Measurements from ENCODE around the gene PAX5.

The PAX5 gene

DNA sequence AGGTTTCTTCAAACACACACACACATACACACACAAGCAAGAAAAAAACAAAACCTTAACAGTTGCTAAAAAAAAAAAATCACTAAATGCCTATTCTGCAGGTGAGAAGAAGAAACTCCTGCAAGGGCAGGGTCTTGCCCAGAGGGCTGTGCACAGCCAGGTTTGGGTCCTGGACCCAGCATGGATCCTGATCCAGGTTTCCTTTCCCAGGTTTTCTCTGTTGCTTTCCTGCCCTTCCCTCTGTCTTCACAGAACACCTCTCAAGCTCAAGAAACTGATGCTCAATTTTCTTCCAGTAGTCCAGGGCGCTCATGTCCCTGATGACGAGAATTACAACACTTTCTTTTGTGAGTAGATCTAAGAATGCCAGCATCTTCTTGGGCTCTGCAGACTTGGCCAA lies 136.6 kb downstream of the PAX5 start:
- no peak for DNase-seq

DNA sequence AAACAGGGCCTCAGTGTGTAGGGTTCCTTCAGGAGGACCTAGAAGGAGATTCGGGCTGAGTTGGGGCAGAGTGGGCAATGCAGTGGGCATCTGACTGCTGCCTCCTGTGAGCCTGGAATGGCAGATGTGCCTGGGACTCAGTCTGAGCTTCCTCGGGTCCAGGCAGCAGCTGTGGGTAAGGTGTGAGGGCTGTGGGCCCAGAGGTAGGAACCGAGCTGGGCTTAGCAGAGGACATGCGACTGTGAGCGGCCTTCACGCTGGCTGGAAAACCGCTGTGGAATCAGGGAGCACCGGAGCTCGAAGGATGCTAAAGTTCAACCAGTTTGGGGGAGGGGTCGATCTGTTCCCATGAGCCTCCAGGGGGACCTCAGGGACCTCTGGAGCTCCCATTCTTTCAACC lies 137.0 kb downstream of the PAX5 start:
- no peak for DNase-seq

DNA sequence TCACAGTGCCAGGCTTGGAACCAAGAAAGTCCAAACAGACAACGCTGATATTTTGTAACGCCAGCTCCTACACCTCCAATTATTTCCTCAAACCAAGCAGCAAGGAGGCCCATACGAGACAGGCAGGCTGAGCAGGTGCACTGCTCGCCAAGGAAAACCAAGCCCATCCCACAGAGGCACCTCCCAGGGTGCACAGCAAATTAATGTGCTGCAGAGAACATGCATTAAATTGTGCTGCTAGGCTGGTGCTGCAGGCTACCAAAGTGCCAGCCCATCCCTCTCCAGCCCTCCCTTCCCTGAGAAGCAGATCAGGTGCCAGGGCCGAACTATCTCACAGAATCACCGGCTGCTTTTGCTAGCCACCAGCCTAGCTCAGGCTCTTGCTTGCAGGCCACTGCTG lies 137.8 kb downstream of the PAX5 start:
- DNase-seq = no peak

DNA sequence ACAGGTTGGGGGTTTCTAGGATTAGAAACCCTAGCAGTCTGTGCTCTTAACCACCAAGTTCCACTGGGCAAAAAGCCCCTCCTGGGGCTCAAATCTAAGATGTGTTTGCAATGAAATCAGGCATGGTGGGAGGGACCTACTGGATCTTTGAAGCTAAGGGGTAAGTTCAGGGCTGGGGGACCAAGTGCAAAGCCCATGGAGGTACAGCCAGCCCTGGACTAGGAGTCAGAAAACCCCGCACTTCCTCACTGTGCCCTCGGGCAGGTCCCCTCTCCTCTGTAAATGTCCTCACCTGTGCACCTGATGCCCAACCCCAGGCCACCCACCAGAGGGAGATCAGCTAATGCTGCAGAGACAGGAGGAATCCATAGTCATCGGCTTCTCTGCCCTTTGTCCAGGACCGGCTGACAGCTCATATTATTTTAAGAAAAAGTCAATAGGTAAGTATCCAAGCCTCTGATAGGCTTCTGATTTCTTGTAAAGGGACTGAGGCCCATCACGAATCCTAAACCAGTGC lies 138.3 kb downstream of the PAX5 start:
- DNase-seq = no peak

DNA sequence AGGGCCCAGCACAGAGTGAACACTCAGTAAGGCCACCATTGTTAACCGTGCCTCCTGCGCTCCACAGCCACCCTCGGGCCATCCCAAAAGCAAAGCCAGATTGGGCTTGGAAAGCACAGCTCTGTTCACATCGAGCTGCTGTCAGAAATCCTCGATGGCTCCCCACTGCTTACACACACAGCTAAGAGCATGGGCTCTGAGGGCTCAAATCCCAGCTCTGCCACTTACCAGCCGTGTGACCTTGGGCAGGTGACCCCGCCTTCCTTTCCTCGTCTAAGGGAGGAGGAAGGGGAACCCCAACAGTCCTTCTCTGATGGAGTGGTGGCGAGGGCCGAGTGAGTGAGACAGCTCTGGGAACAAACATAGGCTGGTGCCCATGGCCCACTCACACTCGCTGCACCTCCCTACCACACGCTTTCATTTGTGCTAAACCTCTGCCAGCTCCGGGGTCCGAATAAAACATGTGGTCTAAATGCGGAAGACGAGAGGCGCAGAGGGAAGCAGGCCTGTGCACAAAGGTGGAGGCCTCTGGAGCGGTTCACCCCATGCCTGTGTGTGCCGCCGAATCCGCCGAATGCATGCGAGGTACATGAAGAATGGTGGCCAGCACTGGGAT lies 139.3 kb downstream of the PAX5 start:
- DNase-seq = no peak

DNA sequence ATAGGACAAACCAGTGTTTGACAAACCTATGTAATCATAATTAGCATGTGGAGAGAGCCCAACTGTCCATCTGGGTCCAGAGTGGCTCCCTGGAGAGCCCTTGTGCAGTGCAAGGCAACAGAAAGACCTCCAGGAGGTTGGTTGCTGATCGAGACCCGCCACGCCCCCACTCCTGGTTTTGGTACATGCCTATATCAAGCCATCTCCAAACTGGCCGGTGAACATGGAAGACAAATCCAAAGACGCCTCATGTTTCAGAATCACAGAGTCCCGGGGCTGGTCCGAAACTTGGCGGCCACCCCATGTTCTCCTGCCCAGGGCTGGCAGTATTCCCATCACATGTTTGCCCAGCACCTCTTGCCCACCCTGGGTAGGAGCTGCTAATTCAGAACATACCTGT lies 140.2 kb downstream of the PAX5 start:
- no peak for DNase-seq

DNA sequence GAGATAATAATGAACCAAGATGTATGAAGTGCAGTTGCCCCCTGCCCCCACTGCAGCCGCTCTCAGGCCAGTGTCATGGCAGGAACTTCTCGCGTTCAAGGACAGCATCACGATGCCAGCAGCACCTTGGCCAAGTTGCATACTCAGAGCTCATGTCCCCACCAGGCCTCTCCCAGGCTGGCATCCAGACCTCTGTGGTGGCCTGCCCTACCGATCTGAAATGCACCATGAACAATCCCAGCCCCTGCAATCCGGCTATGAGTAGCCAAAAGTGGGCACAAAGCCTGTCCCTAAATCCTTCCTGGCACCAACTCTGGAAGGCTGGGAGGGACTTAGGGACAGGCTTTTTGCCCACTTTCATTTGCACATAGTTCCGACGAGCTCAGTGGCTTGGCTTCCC lies 140.9 kb downstream of the PAX5 start:
- DNase-seq = no peak

DNA sequence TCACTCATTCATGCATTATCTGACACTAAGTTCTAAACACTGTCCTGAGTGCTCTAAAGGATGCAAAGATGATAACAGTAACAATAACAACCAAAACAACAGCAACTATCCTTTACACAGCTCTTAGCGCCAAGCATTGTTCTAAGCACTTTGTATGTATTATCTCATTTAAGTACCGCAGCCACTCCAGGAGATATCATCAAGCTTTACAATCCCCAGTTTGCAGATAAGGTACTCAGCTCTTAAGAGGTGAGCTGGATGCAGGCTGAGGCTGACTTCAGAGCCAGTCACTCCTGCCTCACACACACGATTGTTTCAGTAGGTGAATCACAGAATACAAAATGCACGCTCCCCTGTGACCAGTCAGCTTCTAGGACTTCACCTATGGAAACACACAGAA lies 141.8 kb downstream of the PAX5 start:
- no peak for DNase-seq

DNA sequence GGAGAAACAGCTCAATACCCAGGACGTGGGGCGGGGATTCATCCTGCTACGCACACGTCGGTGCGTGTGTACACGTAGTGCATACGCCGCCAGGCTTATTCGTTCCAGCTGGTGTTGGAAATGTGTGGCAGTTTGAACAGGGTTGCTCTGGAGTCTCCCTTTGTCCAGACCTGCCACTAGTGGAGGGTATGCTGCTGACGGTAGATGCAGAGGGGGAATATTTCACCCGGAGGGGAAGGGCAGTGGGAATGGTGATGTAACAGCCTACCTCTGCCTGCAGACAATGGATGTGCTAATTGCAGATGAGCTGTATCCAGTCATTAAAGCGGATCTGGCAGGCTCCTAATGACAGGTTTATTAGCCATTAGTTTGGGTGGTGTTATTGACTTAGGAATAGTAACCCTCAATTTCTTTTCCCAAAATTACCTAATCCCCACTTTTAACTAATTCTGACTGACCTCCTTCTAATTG lies 142.7 kb downstream of the PAX5 start:
- DNase-seq = no peak

DNA sequence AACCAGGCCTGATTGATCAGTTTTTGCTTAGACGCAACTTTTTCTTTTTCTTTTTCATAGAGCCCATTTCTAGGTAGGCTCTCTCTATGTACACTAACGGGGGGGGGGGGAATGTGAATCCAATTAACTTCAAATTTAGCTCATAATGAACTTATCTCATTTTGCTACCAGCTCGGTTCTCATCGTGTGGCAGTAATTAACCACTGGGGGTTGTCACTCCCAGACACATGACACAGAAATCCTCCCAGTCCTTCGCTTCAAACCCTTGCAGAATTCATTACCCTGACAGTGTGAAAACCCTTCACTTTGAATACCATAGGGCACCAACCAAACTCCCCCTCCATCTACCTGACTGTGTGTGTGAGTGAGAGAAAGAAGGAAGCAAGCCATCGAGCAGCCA lies 144.2 kb downstream of the PAX5 start:
- no peak for DNase-seq

DNA sequence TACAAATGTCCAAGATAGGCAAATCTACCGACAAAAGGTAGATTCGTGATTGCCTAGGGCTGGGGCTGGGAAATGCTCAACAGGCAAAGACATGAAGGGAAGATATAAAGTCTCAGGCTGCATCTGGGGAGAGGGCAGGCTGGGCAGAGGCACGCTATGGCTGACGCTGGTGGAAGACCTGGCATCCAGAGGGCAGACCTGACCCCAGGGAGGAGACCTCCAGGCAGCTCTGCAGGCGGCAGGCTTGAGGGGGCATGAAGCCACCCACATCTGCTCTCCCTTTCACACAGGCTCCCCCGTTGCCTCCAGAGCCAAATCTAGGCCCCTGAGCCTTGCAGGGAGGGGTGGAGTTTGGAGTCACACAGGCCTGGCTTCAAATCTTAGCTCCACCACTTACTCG lies 145.5 kb downstream of the PAX5 start:
- DNase-seq = no peak

DNA sequence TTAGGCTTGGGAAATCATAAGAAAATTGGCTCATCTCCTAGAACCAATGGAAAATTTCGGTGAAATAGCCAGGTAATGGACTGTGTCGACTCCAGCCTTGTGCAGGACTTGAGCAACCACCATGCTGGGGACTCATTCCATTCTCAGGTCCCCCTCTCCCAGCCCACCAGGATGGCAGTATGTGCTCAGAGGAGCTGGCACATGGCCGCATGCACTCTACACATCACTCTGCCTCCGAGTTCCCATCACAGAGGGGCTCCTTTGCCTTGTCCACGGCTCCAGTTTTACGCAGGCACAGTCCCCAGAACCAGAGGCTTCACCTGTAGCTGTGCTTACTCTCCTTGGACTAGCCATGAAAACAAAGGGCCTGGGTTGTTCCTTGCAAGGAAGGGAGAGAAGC lies 149.3 kb downstream of the PAX5 start:
- no peak for DNase-seq

DNA sequence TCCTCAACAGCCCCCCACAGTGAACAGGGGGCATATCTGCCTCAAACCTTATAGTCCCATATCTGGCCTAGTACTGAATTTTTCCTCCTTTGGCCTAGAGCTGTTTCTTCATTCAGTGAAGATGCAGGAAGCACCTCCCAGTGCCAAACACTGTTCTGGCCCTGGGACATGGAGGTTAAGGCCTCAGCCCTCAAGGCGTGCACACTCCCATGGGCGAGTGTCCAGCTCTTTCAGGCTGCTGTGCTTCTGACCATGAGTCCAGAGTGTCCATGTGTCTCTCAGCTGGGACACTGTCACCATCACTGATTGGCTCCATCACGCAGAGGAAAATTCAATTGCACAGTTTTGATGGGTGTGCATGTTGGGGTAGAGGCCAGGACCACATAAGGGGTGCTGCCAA lies 151.5 kb downstream of the PAX5 start:
- DNase-seq = no peak

DNA sequence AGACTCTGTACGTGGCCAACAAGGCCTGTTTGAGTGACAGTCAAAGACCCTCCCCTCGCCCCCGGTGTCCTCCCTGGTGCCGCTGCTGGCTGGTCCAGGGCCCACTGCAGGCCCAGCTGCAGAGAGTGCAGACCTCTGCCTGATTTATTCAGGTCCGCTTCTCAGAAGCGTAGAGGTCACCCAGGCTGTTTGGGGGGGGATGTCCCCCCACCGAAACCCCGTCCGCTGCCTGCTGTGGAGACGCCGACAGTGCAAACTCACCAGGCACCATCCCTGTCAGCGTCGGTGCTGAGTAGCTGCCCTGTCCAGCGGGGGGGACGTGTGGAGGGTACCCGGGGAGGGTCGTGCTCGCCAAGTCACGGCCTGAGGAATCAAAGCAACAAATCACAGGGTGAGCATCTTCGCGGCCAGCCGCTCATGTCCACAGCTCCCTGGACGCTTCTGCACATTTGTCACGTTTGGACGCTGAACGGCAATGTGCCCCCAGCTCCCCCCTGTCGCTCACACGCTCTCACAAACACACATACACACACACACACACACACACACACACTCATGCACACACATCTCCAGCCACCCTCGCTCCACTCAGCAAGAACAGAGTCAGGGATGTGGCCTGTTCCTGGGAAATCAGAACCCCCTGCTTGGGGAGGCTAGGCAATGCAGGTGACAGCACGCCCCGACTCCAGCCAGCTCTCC lies 152.2 kb downstream of the PAX5 start:
- DNase-seq = no peak

DNA sequence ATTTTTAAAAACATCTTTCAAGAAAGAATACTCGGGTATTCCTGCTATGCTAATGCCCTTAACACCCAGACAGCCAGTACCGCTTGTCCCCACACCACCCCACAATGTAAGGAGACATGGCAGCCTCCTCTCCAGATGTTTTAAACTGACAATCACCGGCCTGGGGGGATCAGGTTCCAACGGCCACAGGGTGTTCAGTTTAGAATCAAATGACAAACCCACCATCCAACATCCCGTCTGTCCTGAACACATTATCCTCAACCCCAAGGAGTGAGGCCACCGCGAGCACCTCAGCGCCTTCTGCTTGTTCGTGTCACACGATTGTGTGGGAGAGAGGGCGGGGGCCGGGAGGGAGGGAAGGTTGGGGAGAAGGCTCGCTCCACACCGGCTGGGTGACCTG lies 152.8 kb downstream of the PAX5 start:
- no peak for DNase-seq

DNA sequence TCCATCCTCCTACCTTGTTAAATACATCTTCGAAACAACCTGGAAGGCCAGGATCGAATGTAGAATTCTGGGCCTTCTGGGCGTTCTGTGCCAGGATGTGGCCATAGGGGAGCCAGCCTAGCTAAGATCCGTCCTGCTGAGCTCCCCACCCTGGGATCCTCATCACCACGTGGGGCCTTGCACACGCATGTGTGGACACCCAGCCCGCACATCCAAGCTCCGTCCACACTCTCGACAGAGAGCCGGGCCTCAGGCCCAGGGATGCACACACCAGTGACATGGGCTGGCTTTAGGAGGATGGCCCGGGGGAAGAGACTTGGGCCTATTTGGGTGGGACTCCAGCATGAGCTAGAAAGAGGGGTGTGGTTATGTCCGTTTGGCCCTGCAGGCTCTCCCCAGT lies 154.0 kb downstream of the PAX5 start:
- DNase-seq = no peak

DNA sequence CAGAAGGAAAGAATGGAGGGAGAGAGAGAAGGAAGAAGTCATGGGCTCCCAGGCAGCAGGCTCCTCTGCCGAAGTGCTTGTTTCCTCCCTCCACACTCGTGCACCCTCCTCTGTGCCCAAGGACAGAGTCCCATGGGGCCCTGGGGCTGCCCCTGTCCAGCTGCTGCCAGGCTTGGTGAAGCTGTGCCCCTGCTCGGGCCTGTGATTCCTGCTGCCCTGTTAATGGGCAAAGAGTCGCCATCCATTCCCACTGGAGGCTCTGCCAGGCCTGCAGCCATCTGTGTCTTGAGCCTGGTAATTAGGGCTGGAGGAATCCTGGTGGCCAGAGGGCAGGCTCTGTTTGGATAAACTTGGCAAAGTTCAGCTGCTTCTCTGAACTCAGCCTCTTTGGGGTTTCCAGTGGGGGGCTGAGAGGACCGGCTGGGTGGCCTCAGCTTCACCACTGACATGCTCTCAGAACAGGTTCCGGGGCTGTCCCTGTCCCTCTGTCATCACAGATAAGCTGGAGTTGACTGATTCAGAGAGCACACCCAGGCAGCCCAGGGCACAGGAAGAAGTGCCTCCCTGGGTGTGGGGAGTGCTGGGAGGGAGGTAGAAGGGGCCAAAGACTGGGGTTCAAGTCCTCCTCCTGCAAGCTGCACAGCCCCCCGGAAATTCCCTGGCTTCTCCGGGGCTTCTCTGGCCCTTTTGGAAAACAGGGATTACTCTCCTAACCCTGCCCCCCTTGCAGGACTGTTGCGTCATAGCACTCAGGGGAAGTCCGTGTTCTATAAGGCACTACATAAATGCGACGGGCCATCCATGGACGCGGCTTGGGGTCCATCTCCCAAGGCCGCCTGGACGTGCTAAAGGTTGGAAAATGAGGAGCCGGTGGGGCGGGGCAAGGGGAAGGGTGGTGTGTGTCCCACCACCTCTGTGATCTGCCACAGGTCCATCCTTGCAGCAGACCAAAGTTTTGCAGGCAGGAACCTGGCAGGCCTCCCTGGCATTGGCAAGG lies 154.8 kb downstream of the PAX5 start:
- no peak for DNase-seq

DNA sequence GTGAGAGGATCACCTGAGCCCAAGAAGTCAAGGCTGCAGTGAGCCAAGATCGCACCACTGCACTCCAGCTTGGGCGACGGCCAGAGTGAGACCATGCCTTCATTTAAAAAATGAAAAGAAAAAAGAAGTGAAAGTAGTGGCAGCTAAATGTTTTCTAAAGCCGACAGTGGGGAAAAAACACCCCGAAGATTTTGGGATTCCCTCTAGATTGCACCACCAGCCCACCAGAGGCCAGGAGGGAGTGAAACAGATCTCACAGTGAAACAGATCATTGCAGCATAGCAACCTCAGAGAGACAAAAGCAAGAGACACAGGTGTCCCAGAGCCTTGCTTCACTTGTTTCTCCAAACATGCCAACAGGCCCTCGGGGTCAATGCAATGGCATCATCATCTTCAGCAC lies 156.8 kb downstream of the PAX5 start:
- no peak for DNase-seq

DNA sequence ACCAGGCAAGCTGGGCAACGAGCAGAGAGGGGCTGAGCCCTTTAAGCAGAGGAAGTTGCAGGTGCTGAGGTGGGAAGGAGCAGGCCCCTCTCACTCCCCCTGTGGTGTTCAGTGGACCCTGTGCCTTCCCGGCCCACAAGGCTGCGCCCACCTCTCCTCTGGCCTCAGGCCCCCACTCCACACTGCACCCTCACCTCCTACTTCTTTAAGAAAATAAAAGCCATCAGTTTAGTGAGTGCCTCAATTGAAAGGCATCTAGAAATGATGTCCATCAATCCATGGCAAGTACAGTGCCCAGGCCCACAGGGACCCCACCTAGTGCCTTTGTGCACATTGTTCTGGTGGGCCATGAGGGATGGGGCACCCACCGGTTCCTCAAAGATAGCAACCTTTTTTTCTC lies 158.0 kb downstream of the PAX5 start:
- no peak for DNase-seq

DNA sequence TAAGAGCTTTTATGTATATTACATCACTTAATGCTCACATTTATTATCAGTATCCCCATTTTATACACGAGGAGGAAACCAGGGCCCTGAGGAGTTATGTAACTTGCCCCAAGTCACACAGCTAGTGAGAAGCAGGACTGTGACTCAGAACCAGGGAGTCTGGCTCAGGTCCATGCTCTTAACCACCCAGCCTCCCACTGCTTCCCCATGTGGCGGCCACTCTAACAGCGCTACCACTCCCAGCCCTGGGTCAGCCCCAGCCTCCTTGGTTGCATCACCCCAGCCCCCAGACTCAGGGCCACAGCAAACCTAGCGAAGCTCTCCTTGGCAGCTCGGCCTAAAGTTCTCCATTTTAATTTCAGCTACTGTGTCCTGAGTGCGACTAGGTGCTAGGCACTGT lies 159.1 kb downstream of the PAX5 start:
- DNase-seq = no peak

DNA sequence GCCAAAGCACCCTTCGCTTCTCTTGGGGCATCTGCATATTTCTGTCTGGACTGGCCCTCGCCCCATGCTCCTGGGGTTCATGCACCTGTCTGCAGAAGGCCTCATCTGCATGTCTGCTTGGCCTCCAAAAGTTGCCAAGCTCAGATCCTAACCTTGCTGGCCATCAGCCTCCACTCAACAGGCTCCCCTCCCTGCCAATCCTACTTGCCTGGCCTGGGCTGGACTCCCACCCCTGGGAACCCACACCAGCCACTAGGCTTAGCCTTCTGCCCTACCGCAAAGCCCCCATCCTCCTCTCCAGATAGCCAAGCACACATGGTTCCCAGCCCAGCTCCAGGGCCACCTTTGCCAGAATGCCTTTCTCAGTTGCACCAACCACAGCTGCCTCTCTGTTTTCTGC lies 159.8 kb downstream of the PAX5 start:
- DNase-seq = no peak

DNA sequence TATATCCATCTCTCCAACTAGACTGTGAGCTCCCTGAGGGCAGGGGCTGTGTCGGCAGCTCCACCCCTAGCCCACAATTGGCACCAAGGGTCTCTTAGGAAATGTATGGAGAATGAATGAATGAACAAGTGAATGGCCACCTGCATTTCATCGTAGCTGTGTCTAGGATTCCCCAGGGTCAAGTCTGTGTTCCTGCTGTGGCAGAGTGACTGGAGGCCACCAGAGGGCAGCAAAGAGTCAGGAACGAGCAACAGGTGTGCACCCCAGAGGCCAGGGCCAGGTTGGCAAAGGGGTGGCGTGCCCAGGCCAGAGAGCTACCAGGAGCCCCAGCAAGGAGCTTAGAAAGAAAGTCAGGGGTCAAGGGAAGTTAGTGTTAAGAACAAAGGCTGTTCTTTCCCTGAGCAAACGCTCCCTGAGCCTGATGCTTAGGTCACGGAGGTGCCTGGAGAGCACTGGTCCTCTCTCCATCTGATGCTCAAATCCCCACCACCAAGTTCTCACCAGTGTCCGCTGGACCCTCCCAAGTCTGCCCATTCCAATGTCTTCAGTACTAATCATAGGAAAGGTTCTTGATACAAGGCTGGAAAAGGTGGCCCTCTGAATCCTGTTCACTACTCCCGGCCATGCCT lies 160.7 kb downstream of the PAX5 start:
- DNase-seq = peak; percentile 75

DNA sequence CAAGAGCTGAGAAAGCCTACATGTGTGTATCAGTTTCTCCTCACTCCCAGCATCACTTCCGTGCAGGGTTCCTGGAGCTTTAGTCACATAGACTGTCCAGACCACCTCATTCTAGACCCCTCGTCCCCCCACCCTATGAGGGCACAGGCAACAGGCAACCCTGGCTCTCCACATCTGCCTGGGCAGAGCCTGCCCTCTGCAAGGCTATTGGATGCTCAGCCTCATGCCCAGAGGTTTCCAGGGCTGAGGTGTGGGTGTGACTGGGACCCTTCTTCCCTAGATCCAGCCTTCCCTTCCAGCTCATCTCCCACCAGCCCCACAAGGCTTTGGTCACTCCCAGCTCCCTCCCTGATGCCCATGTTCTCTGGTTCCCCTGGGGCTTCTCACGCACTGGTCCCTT lies 161.4 kb downstream of the PAX5 start:
- DNase-seq = no peak
